GM12892 (cell line): ENCODE data around the gene OR7G2.

Experiments
- POLR2A ChIP-seq: IDR thresholded peaks from 2 replicates; pipeline ENCODE4 v1.6.1; 2011; ENCODE audit warnings: low read depth, low read length, control low read depth
- POLR2AphosphoS5 ChIP-seq: IDR thresholded peaks from 2 replicates; pipeline ENCODE4 v1.6.1; 2011; ENCODE audit warnings: low read depth, low read length, control low read depth
- TAF1 ChIP-seq: IDR thresholded peaks from 2 replicates; pipeline ENCODE4 v1.6.1; 2011; ENCODE audit warnings: low read depth, mild to moderate bottlenecking, control low read depth, low read length, borderline replicate concordance

DNA sequence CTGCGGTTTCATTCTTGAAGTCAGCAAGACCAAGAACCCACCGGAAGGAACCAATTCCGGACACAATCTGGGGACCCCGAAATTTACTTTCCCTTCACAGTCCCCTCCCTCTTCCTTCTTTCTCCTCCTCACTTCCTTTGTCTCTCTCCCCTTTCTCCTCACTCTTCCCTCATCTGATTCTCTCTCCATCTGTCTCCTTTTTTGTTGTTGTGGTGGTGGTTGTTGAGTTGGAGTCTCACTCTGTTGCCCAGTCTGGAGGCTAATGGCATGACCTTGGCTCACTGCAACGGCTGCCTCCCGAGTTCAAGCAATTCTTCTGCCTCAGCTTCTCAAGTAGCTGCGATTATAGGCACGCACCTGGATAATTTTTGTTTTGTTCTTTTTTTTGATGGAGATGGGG lies 53.1 kb downstream of the OR7G2 start:
- TF ChIP-seq POLR2A (no peak), POLR2AphosphoS5 (no peak), TAF1 (no peak)
